ENCODE results near the gene PRAMEF13. TPM values are rescaled to one million over a fixed set of nuclear protein-coding genes. Genes with fewer than 3 reads are reported as not detected.
"Not testable (repeated sequence)": the region's sequence is repeated elsewhere in the genome, so short reads cannot be mapped to it uniquely, and the experiment has no call there.

PRAMEF13 gene
- total RNA-seq, 1 experiment from 2014 or later: not detected

- H3K79me2 ChIP-seq (ENCODE audit: insufficient read depth, low read length): no peaks in the 10 kb centered on the region
- H3K27me3 ChIP-seq (ENCODE audit: insufficient read depth, low read length): peaks cover 6% of the 10 kb centered on the region
- POLR2A ChIA-PET: no interaction called here
- ATAC-seq (peak; percentile 86), DNase-seq (ENCODE audit: low read depth, low spot score) (peak; percentile 22)
- H3K27ac ChIP-seq (ENCODE audit: low read depth, low read length): no peak overlapping the region
- no peaks in the 10 kb centered on the region for H3K4me1 ChIP-seq (ENCODE audit: control insufficient read depth in 1 of 2, insufficient read depth in 2 of 2, low read length in 2 of 2)
- no peaks in the 10 kb centered on the region for H3K36me3 ChIP-seq (ENCODE audit: control insufficient read depth in 1 of 2, insufficient read depth in 2 of 2, low read length in 2 of 2)
- TF ChIP-seq SP1 (IDR thresholded peaks at IDR 0.05; ENCODE audit: low read depth): no peak
- TF ChIP-seq CEBPB (IDR thresholded peaks at IDR 0.05; ENCODE audit: low read depth): no peak
- no peak for TF ChIP-seq EGR1 (IDR thresholded peaks at IDR 0.05; ENCODE audit: low read depth)
- 0 out of 2 replicates have a peak, but pooled peaks have one; percentile 11 for TF ChIP-seq RAD21 (IDR thresholded peaks at IDR 0.05; ENCODE audit: low read depth)
- peak; percentile 7 for TF ChIP-seq YY1 (IDR thresholded peaks at IDR 0.05; ENCODE audit: extremely low read depth, insufficient replicate concordance, low read depth, low read length)
- TF ChIP-seq TCF7L2 (IDR thresholded peaks at IDR 0.05; ENCODE audit: borderline replicate concordance, extremely low read depth, insufficient read depth, insufficient read length): no peak
- TF ChIP-seq SIN3A (IDR thresholded peaks at IDR 0.05; ENCODE audit: low read depth): no peak
- TF ChIP-seq POLR2A (IDR thresholded peaks at IDR 0.05; ENCODE audit: borderline replicate concordance, extremely low read depth, insufficient read depth, insufficient read length): no peak
- TF ChIP-seq, protein P1, sequence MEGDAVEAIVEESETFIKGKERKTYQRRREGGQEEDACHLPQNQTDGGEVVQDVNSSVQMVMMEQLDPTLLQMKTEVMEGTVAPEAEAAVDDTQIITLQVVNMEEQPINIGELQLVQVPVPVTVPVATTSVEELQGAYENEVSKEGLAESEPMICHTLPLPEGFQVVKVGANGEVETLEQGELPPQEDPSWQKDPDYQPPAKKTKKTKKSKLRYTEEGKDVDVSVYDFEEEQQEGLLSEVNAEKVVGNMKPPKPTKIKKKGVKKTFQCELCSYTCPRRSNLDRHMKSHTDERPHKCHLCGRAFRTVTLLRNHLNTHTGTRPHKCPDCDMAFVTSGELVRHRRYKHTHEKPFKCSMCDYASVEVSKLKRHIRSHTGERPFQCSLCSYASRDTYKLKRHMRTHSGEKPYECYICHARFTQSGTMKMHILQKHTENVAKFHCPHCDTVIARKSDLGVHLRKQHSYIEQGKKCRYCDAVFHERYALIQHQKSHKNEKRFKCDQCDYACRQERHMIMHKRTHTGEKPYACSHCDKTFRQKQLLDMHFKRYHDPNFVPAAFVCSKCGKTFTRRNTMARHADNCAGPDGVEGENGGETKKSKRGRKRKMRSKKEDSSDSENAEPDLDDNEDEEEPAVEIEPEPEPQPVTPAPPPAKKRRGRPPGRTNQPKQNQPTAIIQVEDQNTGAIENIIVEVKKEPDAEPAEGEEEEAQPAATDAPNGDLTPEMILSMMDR (IDR thresholded peaks at IDR 0.05 in 2 of 3, conservative IDR thresholded peaks at IDR 0.05 in 1 of 3; ENCODE audit: borderline replicate concordance in 1 of 3, insufficient read depth in 1 of 3, low read depth in 2 of 3, low read length in 2 of 3): peak; percentile 30 to 78 (median 70); a peak in 5 of 6 replicates
- no peaks in the 10 kb centered on the region for H3K9me2 ChIP-seq (ENCODE audit: insufficient read depth)
- RAD21 ChIA-PET (ENCODE audit: low non-redundant PET in 1 of 2, low total read pairs in 2 of 2, uncharacterized antibody in 2 of 2, unreplicated experiment in 2 of 2): interaction anchor here in 1 of 2 experiments (0.7 kb wide), 1 partner anchor 1860 kb away, joined by 3 read pairs; no protein-coding TSS in a partner anchor
- CTCF ChIA-PET: no interaction called here
- BruUV-seq (replicated peaks): no TSS peak
- no peak overlapping the region for H2AFZ ChIP-seq (ENCODE audit: low read depth, low read length, poor library complexity, severe bottlenecking)
- H3K9me3 ChIP-seq (ENCODE audit: control insufficient read depth in 1 of 2, insufficient read depth in 1 of 2, low read depth in 1 of 2, low read length in 2 of 2): no peaks in the 10 kb centered on the region
- H3K9ac ChIP-seq (ENCODE audit: low read length): no peak overlapping the region
- no peak overlapping the region for H3K4me2 ChIP-seq (ENCODE audit: low read length)
- intact Hi-C loops (cut with micrococcal nuclease): no loop called here
- H3K4me3 ChIP-seq (replicated peaks in 1 of 2; ENCODE audit: low read depth in 1 of 2, low read length in 2 of 2): no peak overlapping the region
- no peaks in the 10 kb centered on the region for H4K20me1 ChIP-seq (ENCODE audit: insufficient read depth)
Measured at GRCh38 chr1:13228343-13228781, 27.2 kb upstream of the PRAMEF13 start.

DNA sequence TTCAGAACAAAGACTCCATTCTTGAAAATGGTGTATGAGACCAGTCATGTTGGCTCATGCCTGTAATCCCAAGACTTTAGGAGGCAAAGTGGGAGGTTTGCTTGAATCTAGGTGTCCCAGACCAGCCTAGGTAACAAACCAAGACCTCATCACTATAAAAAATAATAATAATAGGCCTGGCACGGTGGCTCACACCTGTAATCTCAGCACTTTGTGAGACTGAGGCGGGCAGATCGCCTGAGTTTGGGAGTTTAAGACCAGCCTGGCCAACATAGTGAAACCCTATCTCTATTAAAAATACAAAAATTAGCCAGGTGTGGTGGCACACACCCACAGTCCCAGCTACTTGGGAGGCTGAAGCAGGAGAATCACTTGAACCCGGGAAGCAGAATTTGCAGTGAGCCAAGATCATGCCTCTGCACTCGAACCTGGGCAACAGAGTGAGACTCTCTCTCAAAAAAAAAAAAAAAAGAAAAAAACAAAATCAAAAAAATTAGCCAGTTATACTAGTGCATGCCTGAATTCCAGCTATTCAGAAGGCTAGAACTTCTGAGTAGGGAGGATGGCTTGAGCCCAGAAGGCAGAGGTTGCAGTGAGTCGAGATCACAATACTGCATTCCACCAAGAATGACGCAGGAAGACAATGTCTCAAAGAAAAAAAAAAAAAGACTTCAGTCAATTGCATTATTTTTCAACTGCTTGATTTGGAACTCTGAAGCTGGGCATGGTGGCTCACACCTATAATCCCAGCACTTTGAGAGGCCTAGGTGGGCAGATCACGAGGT is 26.3 kb upstream of the PRAMEF13 start:
- H3K9me2 ChIP-seq (ENCODE audit: insufficient read depth); H3K4me1 ChIP-seq (ENCODE audit: control insufficient read depth in 1 of 2, insufficient read depth in 2 of 2, low read length in 2 of 2); intact Hi-C loops (cut with micrococcal nuclease); POLR2A ChIA-PET; H3K27me3 ChIP-seq (ENCODE audit: insufficient read depth, low read length); H2AFZ ChIP-seq (ENCODE audit: low read depth, low read length, poor library complexity, severe bottlenecking); H3K36me3 ChIP-seq (ENCODE audit: control insufficient read depth in 1 of 2, insufficient read depth in 2 of 2, low read length in 2 of 2); H3K9ac ChIP-seq (ENCODE audit: low read length); ATAC-seq; H3K9me3 ChIP-seq (ENCODE audit: control insufficient read depth in 1 of 2, insufficient read depth in 1 of 2, low read depth in 1 of 2, low read length in 2 of 2); BruUV-seq (replicated peaks); H3K4me2 ChIP-seq (ENCODE audit: low read length); H4K20me1 ChIP-seq (ENCODE audit: insufficient read depth); H3K79me2 ChIP-seq (ENCODE audit: insufficient read depth, low read length); RAD21 ChIA-PET (ENCODE audit: low non-redundant PET in 1 of 2, low total read pairs in 2 of 2, uncharacterized antibody in 2 of 2, unreplicated experiment in 2 of 2); H3K27ac ChIP-seq (ENCODE audit: low read depth, low read length); DNase-seq (ENCODE audit: low read depth, low spot score); H3K4me3 ChIP-seq (replicated peaks in 1 of 2; ENCODE audit: low read depth in 1 of 2, low read length in 2 of 2): not testable (repeated sequence)
- CTCF ChIA-PET: interaction anchor here (0.7 kb wide), 1 partner anchor 1700 kb away, joined by 3 read pairs; no protein-coding TSS in a partner anchor

DNA sequence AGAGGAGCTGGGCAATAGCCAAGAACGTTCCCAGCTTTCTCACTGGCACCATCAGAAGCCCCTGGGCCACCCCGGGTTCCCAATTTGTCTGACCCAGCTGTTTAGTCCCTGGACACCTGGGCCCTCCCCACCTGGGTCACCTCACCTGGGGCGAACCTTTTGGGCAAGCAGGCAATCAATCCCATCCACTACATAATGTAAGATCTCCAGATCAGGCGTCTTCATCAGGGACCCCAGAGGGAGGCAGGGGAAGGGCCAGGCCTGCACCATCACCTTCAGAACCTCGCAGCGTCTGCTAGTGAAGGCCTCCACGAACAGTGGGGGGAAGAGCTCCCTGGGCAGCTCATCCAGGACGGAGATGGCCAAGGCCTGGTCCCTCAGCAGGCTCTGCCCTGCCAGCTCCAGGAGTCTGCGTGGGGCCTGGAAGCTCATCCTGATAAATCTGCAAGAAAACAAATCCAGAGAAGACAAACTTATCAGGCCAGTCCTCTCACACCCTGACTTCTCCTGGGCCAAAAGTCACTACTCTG is 24.5 kb upstream of the PRAMEF13 start, which contains the start of gene PRAMEF18:
PRAMEF18 (minus strand) TSS at position 480 of the 530 bp plus-strand sequence; CDS start at position 432, 48 bp downstream.
- H4K20me1 ChIP-seq (ENCODE audit: insufficient read depth); DNase-seq (ENCODE audit: low read depth, low spot score); RAD21 ChIA-PET (ENCODE audit: low non-redundant PET in 1 of 2, low total read pairs in 2 of 2, uncharacterized antibody in 2 of 2, unreplicated experiment in 2 of 2); BruUV-seq (replicated peaks); H3K79me2 ChIP-seq (ENCODE audit: insufficient read depth, low read length); H2AFZ ChIP-seq (ENCODE audit: low read depth, low read length, poor library complexity, severe bottlenecking); H3K4me1 ChIP-seq (ENCODE audit: control insufficient read depth in 1 of 2, insufficient read depth in 2 of 2, low read length in 2 of 2); H3K9ac ChIP-seq (ENCODE audit: low read length); H3K9me2 ChIP-seq (ENCODE audit: insufficient read depth); CTCF ChIA-PET; intact Hi-C loops (cut with micrococcal nuclease); H3K9me3 ChIP-seq (ENCODE audit: control insufficient read depth in 1 of 2, insufficient read depth in 1 of 2, low read depth in 1 of 2, low read length in 2 of 2); H3K27ac ChIP-seq (ENCODE audit: low read depth, low read length); H3K4me2 ChIP-seq (ENCODE audit: low read length); ATAC-seq; H3K4me3 ChIP-seq (replicated peaks in 1 of 2; ENCODE audit: low read depth in 1 of 2, low read length in 2 of 2); H3K36me3 ChIP-seq (ENCODE audit: control insufficient read depth in 1 of 2, insufficient read depth in 2 of 2, low read length in 2 of 2); POLR2A ChIA-PET; H3K27me3 ChIP-seq (ENCODE audit: insufficient read depth, low read length): not testable (repeated sequence)

All from HCT116 (cell line).